ENCODE data around the gene AK2.
"Not testable (repeated sequence)": the region's sequence is repeated elsewhere in the genome, so short reads cannot be mapped to it uniquely, and the experiment has no call there.

Gene AK2

DNA sequence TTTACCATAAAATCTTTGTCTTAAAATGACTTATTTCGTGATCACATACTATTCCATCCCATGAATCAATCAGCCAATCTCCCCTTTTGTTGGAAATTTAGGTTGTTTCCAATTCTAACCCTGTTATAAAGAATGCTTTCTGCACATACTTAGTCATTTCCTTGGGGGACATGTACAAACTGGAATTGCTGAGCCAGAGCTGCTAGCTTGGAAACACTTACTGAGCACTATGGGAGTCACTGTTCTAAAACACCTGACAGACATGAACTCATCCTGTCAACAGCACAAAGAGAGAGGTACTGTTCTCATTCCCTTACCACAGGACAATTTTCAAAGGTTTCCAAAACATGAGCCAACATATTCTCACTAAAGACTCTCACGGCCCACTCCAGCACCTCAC, 32.1 kb downstream of the AK2 start:
- H3K36me3 ChIP-seq (ENCODE audit: control insufficient read depth, insufficient read depth, low read length): peaks cover 5% of the 10 kb centered on the region
- no peaks in the 10 kb centered on the region for H3K27me3 ChIP-seq (ENCODE audit: control insufficient read depth, insufficient read depth, low read length)
- no peak overlapping the region for H3K9ac ChIP-seq (ENCODE audit: low read depth, low read length)
- no peak overlapping the region for H3K4me3 ChIP-seq (ENCODE audit: low read depth, low read length)
- peaks cover 2% of the 10 kb centered on the region for H3K4me1 ChIP-seq (ENCODE audit: control insufficient read depth, insufficient read depth, low read length)
- H3K9me3 ChIP-seq (ENCODE audit: control insufficient read depth, insufficient read depth, low read length): no peaks in the 10 kb centered on the region

- Histone ChIP-seq H3K4me3 (ENCODE audit: low read depth, low read length) (no peak overlapping the region), H3K9me3 (ENCODE audit: control insufficient read depth, insufficient read depth, low read length) (no peaks in the 10 kb centered on the region), H3K36me3 (ENCODE audit: control insufficient read depth, insufficient read depth, low read length) (peaks cover 5% of the 10 kb centered on the region), H3K27me3 (ENCODE audit: control insufficient read depth, insufficient read depth, low read length) (no peaks in the 10 kb centered on the region), H3K4me1 (ENCODE audit: control insufficient read depth, insufficient read depth, low read length) (peaks cover 2% of the 10 kb centered on the region), H3K9ac (ENCODE audit: low read depth, low read length) (no peak overlapping the region)
Observed at GRCh38 chr1:33003657-33004056, 33.0 kb downstream of the AK2 start.

DNA sequence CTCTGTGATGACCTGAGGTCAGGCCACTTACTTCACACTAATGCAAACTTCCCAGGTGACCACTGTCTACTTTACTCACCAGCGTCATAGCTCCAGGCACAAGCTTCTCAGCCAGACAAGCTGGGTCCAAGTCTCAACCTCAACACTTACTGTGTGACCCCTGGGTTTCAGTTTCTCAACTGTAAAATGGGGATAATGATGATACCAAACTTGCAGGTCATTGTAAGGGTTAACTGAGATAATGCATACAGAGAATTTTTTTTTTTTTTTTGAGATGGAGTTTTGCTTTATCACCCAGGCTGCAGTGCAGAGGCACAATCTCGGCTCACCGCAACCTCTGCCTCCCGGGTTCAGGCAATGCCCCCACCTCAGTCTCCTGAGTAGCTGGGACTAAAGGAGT, 34.7 kb downstream of the AK2 start:
- Histone ChIP-seq H3K4me1 (ENCODE audit: control insufficient read depth, insufficient read depth, low read length) (peaks cover 2% of the 10 kb centered on the region), H3K9me3 (ENCODE audit: control insufficient read depth, insufficient read depth, low read length) (no peaks in the 10 kb centered on the region), H3K36me3 (ENCODE audit: control insufficient read depth, insufficient read depth, low read length) (no peaks in the 10 kb centered on the region), H3K27me3 (ENCODE audit: control insufficient read depth, insufficient read depth, low read length) (no peaks in the 10 kb centered on the region), H3K9ac (ENCODE audit: low read depth, low read length) (no peak overlapping the region), H3K4me3 (ENCODE audit: low read depth, low read length) (no peak overlapping the region)

- Histone ChIP-seq H3K9me3 (ENCODE audit: control insufficient read depth, insufficient read depth, low read length) (no peaks in the 10 kb centered on the region), H3K4me1 (ENCODE audit: control insufficient read depth, insufficient read depth, low read length) (peaks cover 1% of the 10 kb centered on the region), H3K27me3 (ENCODE audit: control insufficient read depth, insufficient read depth, low read length) (no peaks in the 10 kb centered on the region), H3K9ac (ENCODE audit: low read depth, low read length) (no peak overlapping the region), H3K36me3 (ENCODE audit: control insufficient read depth, insufficient read depth, low read length) (no peaks in the 10 kb centered on the region), H3K4me3 (ENCODE audit: low read depth, low read length) (no peak overlapping the region)
Observed at GRCh38 chr1:33001282-33001681, 35.4 kb downstream of the AK2 start.

GRCh38 chr1:33000427-33001026, 36.2 kb downstream of the AK2 start:
- H3K27me3 ChIP-seq (ENCODE audit: control insufficient read depth, insufficient read depth, low read length): no peaks in the 10 kb centered on the region
- H3K36me3 ChIP-seq (ENCODE audit: control insufficient read depth, insufficient read depth, low read length): no peaks in the 10 kb centered on the region
- H3K9me3 ChIP-seq (ENCODE audit: control insufficient read depth, insufficient read depth, low read length): no peaks in the 10 kb centered on the region
- H3K9ac ChIP-seq (ENCODE audit: low read depth, low read length): no peak overlapping the region
- H3K4me1 ChIP-seq (ENCODE audit: control insufficient read depth, insufficient read depth, low read length): no peaks in the 10 kb centered on the region
- no peak overlapping the region for H3K4me3 ChIP-seq (ENCODE audit: low read depth, low read length)

DNA sequence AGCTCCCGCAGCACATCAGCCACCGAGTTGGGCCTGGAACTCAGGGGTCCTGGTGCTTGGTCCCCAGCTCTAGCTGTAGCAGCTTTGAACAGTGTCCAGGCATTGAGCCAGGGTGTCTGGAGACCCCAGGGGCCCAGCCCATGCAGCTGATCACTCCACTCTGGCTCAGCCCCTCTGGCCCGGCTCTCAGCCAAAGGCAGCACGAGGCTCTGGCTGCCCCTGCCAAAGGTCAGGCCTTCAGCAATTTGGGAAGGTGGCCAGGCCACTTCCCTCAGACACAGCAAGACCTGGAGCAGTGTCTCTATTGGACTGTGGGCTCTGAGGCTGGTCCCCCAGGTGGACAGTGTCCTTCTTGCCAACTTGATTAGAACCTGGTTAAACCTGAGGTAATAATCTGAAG, 37.7 kb downstream of the AK2 start:
- Histone ChIP-seq H3K36me3 (ENCODE audit: control insufficient read depth, insufficient read depth, low read length) (no peaks in the 10 kb centered on the region), H3K27me3 (ENCODE audit: control insufficient read depth, insufficient read depth, low read length) (no peaks in the 10 kb centered on the region), H3K4me3 (ENCODE audit: low read depth, low read length) (no peak overlapping the region), H3K4me1 (ENCODE audit: control insufficient read depth, insufficient read depth, low read length) (no peaks in the 10 kb centered on the region), H3K9ac (ENCODE audit: low read depth, low read length) (no peak overlapping the region), H3K9me3 (ENCODE audit: control insufficient read depth, insufficient read depth, low read length) (no peaks in the 10 kb centered on the region)

- Histone ChIP-seq H3K4me3 (ENCODE audit: low read depth, low read length) (no peak overlapping the region), H3K9me3 (ENCODE audit: control insufficient read depth, insufficient read depth, low read length) (no peaks in the 10 kb centered on the region), H3K4me1 (ENCODE audit: control insufficient read depth, insufficient read depth, low read length) (no peaks in the 10 kb centered on the region), H3K27me3 (ENCODE audit: control insufficient read depth, insufficient read depth, low read length) (no peaks in the 10 kb centered on the region), H3K36me3 (ENCODE audit: control insufficient read depth, insufficient read depth, low read length) (no peaks in the 10 kb centered on the region), H3K9ac (ENCODE audit: low read depth, low read length) (no peak overlapping the region)
Observed at GRCh38 chr1:32998064-32998463, 38.6 kb downstream of the AK2 start.

GRCh38 chr1:32997381-32997891, 39.2 kb downstream of the AK2 start:
- Histone ChIP-seq H3K4me1 (ENCODE audit: control insufficient read depth, insufficient read depth, low read length) (peaks cover 3% of the 10 kb centered on the region), H3K36me3 (ENCODE audit: control insufficient read depth, insufficient read depth, low read length) (no peaks in the 10 kb centered on the region), H3K9me3 (ENCODE audit: control insufficient read depth, insufficient read depth, low read length) (no peaks in the 10 kb centered on the region), H3K27me3 (ENCODE audit: control insufficient read depth, insufficient read depth, low read length) (no peaks in the 10 kb centered on the region), H3K4me3 (ENCODE audit: low read depth, low read length) (no peak overlapping the region), H3K9ac (ENCODE audit: low read depth, low read length) (no peak overlapping the region)

GRCh38 chr1:32993324-32993636, 43.4 kb downstream of the AK2 start:
- not testable (repeated sequence) for H3K36me3 ChIP-seq (ENCODE audit: control insufficient read depth, insufficient read depth, low read length); H3K4me3 ChIP-seq (ENCODE audit: low read depth, low read length); H3K27me3 ChIP-seq (ENCODE audit: control insufficient read depth, insufficient read depth, low read length); H3K9me3 ChIP-seq (ENCODE audit: control insufficient read depth, insufficient read depth, low read length); H3K4me1 ChIP-seq (ENCODE audit: control insufficient read depth, insufficient read depth, low read length); H3K9ac ChIP-seq (ENCODE audit: low read depth, low read length)

GRCh38 chr1:32992489-32993323, 44.0 kb downstream of the AK2 start:
- H3K9ac ChIP-seq (ENCODE audit: low read depth, low read length): no peak overlapping the region
- H3K36me3 ChIP-seq (ENCODE audit: control insufficient read depth, insufficient read depth, low read length): no peaks in the 10 kb centered on the region
- H3K4me3 ChIP-seq (ENCODE audit: low read depth, low read length): no peak overlapping the region
- peaks cover 10% of the 10 kb centered on the region for H3K4me1 ChIP-seq (ENCODE audit: control insufficient read depth, insufficient read depth, low read length)
- no peaks in the 10 kb centered on the region for H3K27me3 ChIP-seq (ENCODE audit: control insufficient read depth, insufficient read depth, low read length)
- H3K9me3 ChIP-seq (ENCODE audit: control insufficient read depth, insufficient read depth, low read length): no peaks in the 10 kb centered on the region

DNA sequence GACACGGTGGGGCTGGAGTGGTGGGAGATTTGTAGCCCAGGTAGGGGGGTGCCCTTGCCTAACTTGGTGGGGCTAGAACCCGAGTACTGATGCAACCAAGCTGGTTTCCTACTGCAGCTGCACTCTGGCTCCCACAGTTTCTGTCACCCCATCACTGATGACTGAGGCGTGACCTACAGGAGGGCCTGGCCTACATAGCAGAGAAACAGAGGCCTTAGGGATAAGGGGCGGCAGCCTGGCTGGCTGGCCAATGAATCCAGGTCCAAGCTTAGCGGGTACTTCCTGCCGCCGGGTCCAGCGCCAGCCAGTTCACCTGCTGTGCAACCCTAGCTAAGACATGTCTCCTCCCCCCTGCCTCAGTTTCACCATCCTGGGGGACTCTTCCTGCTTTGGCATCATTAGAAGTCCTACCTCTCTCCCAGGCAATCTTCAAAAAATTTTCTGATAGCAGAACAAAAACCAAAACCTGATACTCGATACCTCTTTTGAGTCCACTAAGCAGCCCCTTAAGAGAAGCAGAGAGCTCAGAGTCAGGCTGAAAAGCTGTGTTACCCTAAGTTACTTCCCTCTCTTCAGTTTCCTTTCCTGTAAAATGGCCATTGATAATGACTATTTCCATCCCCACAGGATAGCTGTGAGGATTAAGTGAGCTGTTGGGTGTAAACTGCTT, 44.7 kb downstream of the AK2 start:
- H3K27me3 ChIP-seq (ENCODE audit: control insufficient read depth, insufficient read depth, low read length): no peaks in the 10 kb centered on the region
- no peak overlapping the region for H3K9ac ChIP-seq (ENCODE audit: low read depth, low read length)
- H3K4me3 ChIP-seq (ENCODE audit: low read depth, low read length): no peak overlapping the region
- no peaks in the 10 kb centered on the region for H3K36me3 ChIP-seq (ENCODE audit: control insufficient read depth, insufficient read depth, low read length)
- H3K4me1 ChIP-seq (ENCODE audit: control insufficient read depth, insufficient read depth, low read length): peaks cover 10% of the 10 kb centered on the region
- no peaks in the 10 kb centered on the region for H3K9me3 ChIP-seq (ENCODE audit: control insufficient read depth, insufficient read depth, low read length)

DNA sequence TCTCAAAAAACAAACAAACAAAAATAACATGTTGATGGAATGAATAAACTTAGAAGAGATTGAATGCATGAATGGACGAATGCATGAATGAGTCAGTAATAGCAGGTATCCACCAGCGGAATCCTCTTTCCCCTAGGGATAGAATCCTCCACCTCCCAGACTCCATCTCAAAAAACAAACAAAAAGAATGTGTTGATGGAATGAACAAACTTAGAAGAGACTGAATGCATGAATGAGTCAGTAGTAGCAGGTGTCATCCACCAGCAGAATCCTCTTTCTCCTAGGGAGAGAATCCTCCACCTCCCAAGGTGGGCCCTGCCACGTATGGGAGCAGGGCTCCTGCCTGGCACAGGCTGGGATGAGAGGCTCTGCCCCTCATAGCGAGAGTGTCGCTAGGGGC, 45.3 kb downstream of the AK2 start:
- Histone ChIP-seq H3K36me3 (ENCODE audit: control insufficient read depth, insufficient read depth, low read length) (no peaks in the 10 kb centered on the region), H3K4me1 (ENCODE audit: control insufficient read depth, insufficient read depth, low read length) (peaks cover 10% of the 10 kb centered on the region), H3K9ac (ENCODE audit: low read depth, low read length) (no peak overlapping the region)

More for the DNA sequence above, 45.3 kb downstream of the AK2 start:
- Histone ChIP-seq H3K9me3 (ENCODE audit: control insufficient read depth, insufficient read depth, low read length) (no peaks in the 10 kb centered on the region), H3K4me3 (ENCODE audit: low read depth, low read length) (no peak overlapping the region), H3K27me3 (ENCODE audit: control insufficient read depth, insufficient read depth, low read length) (no peaks in the 10 kb centered on the region)

All from iPS-15b (cell line).